GM12878 (cell line): ENCODE results near the gene MUC13. TPM values are rescaled to one million over a fixed set of nuclear protein-coding genes. Genes with fewer than 3 reads are reported as not detected.

Source experiments
- ATAC-seq: fragments of 200-7000 bp; cut with Tn5 transposase; 3 replicates; pipeline ENCODE4 v1.9.1; 2020; ENCODE audit warnings: mild to moderate bottlenecking, moderate library complexity
- BruUV-seq: library from RNA; stranded (reverse); fragments of 400-500 nt; replicated peaks from 2 replicates; lab custom pipeline; 2021; lab: Mats Ljungman, UMichigan
- CTCF ChIA-PET: fragments of 300-600 bp; sonication (Branson Sonifier 250); formaldehyde crosslinking; extraction: SDS; loops from one replicate; lab custom pipeline; 2021; ENCODE audit warnings: inconsistent platforms; lab: Yijun Ruan, JAX
- POLR2A ChIA-PET: fragments of 350-600 bp; formaldehyde crosslinking; extraction: SDS; loops from one replicate; lab custom pipeline; 2021; ENCODE audit warnings: inconsistent platforms; lab: Charles Lee
- RAD21 ChIA-PET: fragments of 300-600 bp; sonication (Branson Sonifier 250); formaldehyde crosslinking; loops from one replicate; lab custom pipeline; 2023; ENCODE audit warnings: antibody characterized with exemption; ENCODE audit not compliant: unreplicated experiment; lab: Charles Lee
- SMC1A ChIA-PET: fragments of 300-600 bp; sonication (Branson Sonifier 250); formaldehyde crosslinking; loops from one replicate; lab custom pipeline; 2023; ENCODE audit not compliant: unreplicated experiment, uncharacterized antibody; lab: Charles Lee
- DNase-seq: peaks from one replicate; pipeline ENCODE4 v3.0.0-alpha.2; 2011; ENCODE audit warnings: low read depth, low spot score
- FAIRE-seq: peaks from 3 replicates; lab custom pipeline; 2011; peaks lifted over from hg19 to GRCh38; lab: Jason Lieb, UNC
- H2AFZ ChIP-seq: 2 replicates; pipeline ENCODE4 v1.6.0; 2011; ENCODE audit warnings: low read depth, low read length, control low read depth; ENCODE audit not compliant: control insufficient read depth
- H3K27ac ChIP-seq: 2 replicates; pipeline ENCODE4 v1.5.1; 2011; ENCODE audit warnings: control low read depth; ENCODE audit not compliant: control insufficient read depth, insufficient read depth
- H3K27me3 ChIP-seq, 2 experiments: replicated peaks in 1 of 2; 2 replicates each; pipeline versions ENCODE4 v1.6.0 to v1.6.1; 2011; ENCODE audit warnings: low read length in 1 of 2; ENCODE audit not compliant: control insufficient read depth in 2 of 2, insufficient read depth in 2 of 2
- H3K36me3 ChIP-seq, 2 experiments: 2 replicates each; pipeline ENCODE4 v1.5.1; 2011; ENCODE audit warnings: low read length in 1 of 2; ENCODE audit not compliant: control insufficient read depth in 2 of 2, insufficient read depth in 2 of 2
- H3K4me1 ChIP-seq: 2 replicates; pipeline ENCODE4 v1.6.1; 2011; ENCODE audit warnings: mild to moderate bottlenecking, low read length, moderate library complexity, mixed read lengths; ENCODE audit not compliant: control insufficient read depth, insufficient read depth
- H3K4me2 ChIP-seq: 2 replicates; pipeline ENCODE4 v1.6.0; 2011; ENCODE audit warnings: control low read depth; ENCODE audit not compliant: control insufficient read depth, insufficient read depth
- H3K4me3 ChIP-seq: fragments of 200-600 bp; sonication (generic); 2 replicates; pipeline ENCODE4 v1.5.1; 2016
- H3K79me2 ChIP-seq: 2 replicates; pipeline ENCODE4 v1.6.0; 2011; ENCODE audit warnings: low read length; ENCODE audit not compliant: control insufficient read depth, insufficient read depth
- H3K9ac ChIP-seq: 2 replicates; pipeline ENCODE4 v1.8.0; 2011; ENCODE audit warnings: low read length, control low read depth, mixed read lengths; ENCODE audit not compliant: control insufficient read depth, insufficient read depth
- H3K9me3 ChIP-seq: replicated peaks from 3 replicates; pipeline ENCODE4 v1.5.1; 2011; ENCODE audit warnings: mild to moderate bottlenecking, low read length; ENCODE audit not compliant: control insufficient read depth, insufficient read depth
- H4K20me1 ChIP-seq: 2 replicates; pipeline ENCODE4 v1.6.0; 2011; ENCODE audit not compliant: control insufficient read depth, insufficient read depth
- ATF7 ChIP-seq: fragments of 450-650 bp; IDR thresholded peaks from 2 replicates; pipeline ENCODE4 v1.6.1; 2016; ENCODE audit warnings: low read depth, mild to moderate bottlenecking
- BCLAF1 ChIP-seq: fragments of 450-650 bp; IDR thresholded peaks from 2 replicates; pipeline ENCODE4 v1.6.1; 2017; ENCODE audit warnings: antibody characterized with exemption, mild to moderate bottlenecking, moderate library complexity
- CHD2 ChIP-seq: IDR thresholded peaks from 2 replicates; pipeline ENCODE4 v1.6.1; 2011; ENCODE audit warnings: low read depth, low read length, improper control_type of control experiment, borderline replicate concordance
- HDAC2 ChIP-seq: fragments of 200-600 bp; sonication (generic); IDR thresholded peaks from 2 replicates; pipeline ENCODE4 v1.6.1; 2017
- MXI1 ChIP-seq: fragments of 150-350 bp; IDR thresholded peaks from 2 replicates; pipeline ENCODE4 v1.6.1; 2011; ENCODE audit warnings: low read depth, mild to moderate bottlenecking, inconsistent platforms, low read length, improper control_type of control experiment
- NBN ChIP-seq: fragments of 450-650 bp; IDR thresholded peaks from 2 replicates; pipeline ENCODE4 v1.6.1; 2016
- NR2C1 ChIP-seq: fragments of 450-650 bp; IDR thresholded peaks from 2 replicates; pipeline ENCODE4 v1.6.1; 2017; ENCODE audit warnings: antibody characterized with exemption, mild to moderate bottlenecking, moderate library complexity
- PAX5 ChIP-seq: IDR thresholded peaks from 2 replicates; pipeline ENCODE4 v1.6.1; 2011; ENCODE audit warnings: low read depth, low read length, borderline replicate concordance
- REST ChIP-seq: IDR thresholded peaks from 2 replicates; pipeline ENCODE4 v1.6.1; 2012; ENCODE audit warnings: mild to moderate bottlenecking, low read depth, low read length
- SIN3A ChIP-seq: IDR thresholded peaks from 2 replicates; pipeline ENCODE4 v1.6.1; 2012; ENCODE audit warnings: low read depth, low read length, improper control_type of control experiment
- STAT1 ChIP-seq: fragments of 450-650 bp; conservative IDR thresholded peaks from 2 replicates; pipeline ENCODE4 v1.6.1; 2014; ENCODE audit warnings: antibody characterized with exemption, mild to moderate bottlenecking
- TCF12 ChIP-seq: IDR thresholded peaks from 2 replicates; pipeline ENCODE4 v1.6.1; 2011; ENCODE audit warnings: low read depth, mild to moderate bottlenecking, low read length
- TCF3 ChIP-seq: IDR thresholded peaks from 2 replicates; pipeline ENCODE4 v1.6.1; 2012; ENCODE audit warnings: low read depth, mild to moderate bottlenecking, low read length, borderline replicate concordance; ENCODE audit not compliant: insufficient read depth
- ZBED1 ChIP-seq: IDR thresholded peaks from 2 replicates; pipeline ENCODE4 v1.6.1; 2016; ENCODE audit warnings: borderline replicate concordance
- ZNF274 ChIP-seq: IDR thresholded peaks from one replicate; pipeline ENCODE4 v1.8.0; 2011; ENCODE audit not compliant: insufficient read length, insufficient read depth
- WGBS: methylation state at CpG from one replicate; pipeline ENCODE4 v1.1.6; 2016; ENCODE audit warnings: low lambda C conversion rate; ENCODE audit not compliant: insufficient replicate concordance, insufficient coverage; ENCODE audit errors: missing lambda C conversion rate; 5-methylcytosine and 5-hydroxymethylcytosine counted together
- in situ Hi-C: fragments of 300-500 bp; cut with MboI; formaldehyde crosslinking; loops from 9 replicates; pipeline ENCODE4 v1.14.3; 2018; ENCODE audit warnings: mixed read lengths
- intact Hi-C: fragments of 100-400 bp; cut with micrococcal nuclease; formaldehyde crosslinking; loops from one replicate; pipeline ENCODE4 v1.14.2; 2022; ENCODE audit not compliant: unreplicated experiment
- polyA plus RNA-seq, 11 experiments: library from polyadenylated mRNA; depleted of rRNA in 4 of 11; unstranded in 6 of 11; stranded (reverse) in 5 of 11; fragments of >200 nt; fragmentation: Nextera tagmentation in 4 of 11; fragmentation: Illumina TruSeq in 1 of 11; extraction: Ambion mirVana in 4 of 11; extraction: Trizol in 1 of 11; gene quantifications; 1 replicate in 1 of 11; 2 replicates in 10 of 11; pipeline versions ENCODE4 v1.2.1 to v1.2.3, GENCODE V29; 2011 to 2016; ENCODE audit warnings: inconsistent platforms in 2 of 11, missing spikeins in 2 of 11, low read depth in 1 of 11
- total RNA-seq, 4 experiments: library from RNA; depleted of rRNA in 3 of 4; stranded (reverse); fragments of >200 nt in 3 of 4; fragmentation: Illumina TruSeq in 1 of 4; extraction: Trizol in 1 of 4; gene quantifications; 2 replicates each; pipeline versions ENCODE4 v1.2.1 to v1.2.3, GENCODE V29; 2013 to 2021

MUC13 gene
- total and polyA plus RNA-seq, 10 of the 15 experiments (the other 5 are each of a cell fraction or from before 2014, with no cell fraction given) = 0.27 to 60.1 (median 0.76) TPM

GRCh38 chr3:124903896-124904834 lies 30.4 kb downstream of the MUC13 start (continued):
- no peak for TF ChIP-seq TCF3
- TF ChIP-seq HDAC2 = no peak
- no peak for TF ChIP-seq BCLAF1
- no peak for TF ChIP-seq SIN3A
- no peak for TF ChIP-seq STAT1

- DNase-seq (no peak), ATAC-seq (no peak), FAIRE-seq (no peak)
- no peaks in the 10 kb centered on the region for H3K36me3 ChIP-seq
- ChIA-PET SMC1A (interaction anchor here (0.6 to 4.9 kb wide), 8 partner anchors 7 to 208 kb away, joined by 3 to 46 read pairs (median 3); no protein-coding TSS in a partner anchor), RAD21 (interaction anchor here (0.6 to 5.3 kb wide), 3 partner anchors 110 to 165 kb away, joined by 3 to 45 read pairs (median 5); no protein-coding TSS in a partner anchor), POLR2A (interaction anchor here (0.5 kb wide), 1 partner anchor 686 kb away, joined by 3 read pairs; no protein-coding TSS in a partner anchor), CTCF (interaction anchor here (0.7 to 7.8 kb wide), 8 partner anchors 10 to 689 kb away, joined by 3 to 72 read pairs (median 4); no protein-coding TSS in a partner anchor)
- no peaks in the 10 kb centered on the region for H3K27me3 ChIP-seq
- 83% methylated on average over 1 of the region's 1 CpG for WGBS
- in situ Hi-C loops = no loop called here
- H4K20me1 ChIP-seq = no peaks in the 10 kb centered on the region
- H3K9ac ChIP-seq = no peak overlapping the region
- no peak overlapping the region for H3K4me2 ChIP-seq
- no peak overlapping the region for H2AFZ ChIP-seq
- H3K4me1 ChIP-seq = no peaks in the 10 kb centered on the region; the same call in 1 of the 2 replicates
- H3K27ac ChIP-seq = no peak overlapping the region
- H3K9me3 ChIP-seq = no peaks in the 10 kb centered on the region
- H3K79me2 ChIP-seq = no peaks in the 10 kb centered on the region
- no TSS peak for BruUV-seq
- no peak overlapping the region for H3K4me3 ChIP-seq
- intact Hi-C loops = loop anchor here (5.0 kb wide), 1 partner anchor 330 kb away; no protein-coding TSS in a partner anchor
- TF ChIP-seq PAX5 (no peak), REST (no peak), ZBED1 (no peak), MXI1 (no peak), CHD2 (no peak), ATF7 (no peak), ZNF274 (no peak), NBN (no peak), TCF12 (no peak), NR2C1 (no peak)
Measured at GRCh38 chr3:124896824-124897526, 37.6 kb downstream of the MUC13 start.
